ENCODE data around the gene SLC25A42. TPM values are rescaled to one million over a fixed set of nuclear protein-coding genes. Genes with fewer than 3 reads are reported as not detected.
"Not testable (repeated sequence)": the region's sequence is repeated elsewhere in the genome, so short reads cannot be mapped to it uniquely, and the experiment has no call there.

SLC25A42 gene
- total and polyA plus RNA-seq, 2 of the 4 experiments (the other 2 are of a cell fraction): 2.0 to 9.9 TPM

DNA sequence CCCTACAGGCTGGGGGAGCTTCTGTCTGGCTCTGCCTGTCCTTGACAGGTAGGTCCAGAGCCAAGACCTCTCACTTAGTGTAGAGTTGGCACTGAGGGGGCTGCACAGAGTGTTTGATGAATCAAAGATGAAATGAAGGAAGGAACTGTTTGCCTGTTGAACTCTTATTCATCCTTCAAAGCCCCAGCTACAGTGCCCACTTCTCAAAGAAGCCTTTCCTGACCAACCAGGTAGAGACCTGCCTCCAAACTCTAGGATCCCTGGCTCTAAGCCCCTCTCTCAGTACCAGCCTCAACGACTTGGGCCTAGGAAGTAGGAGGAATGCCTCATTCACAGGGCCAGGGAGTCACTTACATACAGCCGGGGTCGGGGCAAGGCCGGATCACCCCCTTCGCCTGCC lies 83.5 kb downstream of the SLC25A42 start:
- BruUV-seq (replicated peaks): no TSS peak
- H2BK15ac ChIP-seq (ENCODE audit: low read depth, low read length): no peak overlapping the region
- no peak overlapping the region for H3K4me2 ChIP-seq (ENCODE audit: low read depth, low read length)
- no peak overlapping the region for H2AFZ ChIP-seq (replicated peaks; ENCODE audit: low read length, poor library complexity)
- no peak overlapping the region for H3K23ac ChIP-seq (ENCODE audit: low read depth, low read length)
- H3K9me1 ChIP-seq (ENCODE audit: insufficient read depth, low read length): no peaks in the 10 kb centered on the region
- POLR2A ChIA-PET (ENCODE audit: unreplicated experiment): no interaction called here
- no peak overlapping the region for H3K56ac ChIP-seq (ENCODE audit: extremely low read depth, insufficient read depth, low read length)
- H3K18ac ChIP-seq (ENCODE audit: low read depth, low read length): no peak overlapping the region
- H2AK9ac ChIP-seq (replicated peaks; ENCODE audit: low read depth, low read length, poor library complexity): peak overlapping the region; percentile 72
- no peak overlapping the region for H2BK120ac ChIP-seq (ENCODE audit: low read depth, low read length)
- H2AK5ac ChIP-seq (ENCODE audit: low read depth, low read length): no peak overlapping the region
- H3K79me1 ChIP-seq (ENCODE audit: low read depth in 1 of 2, low read length in 2 of 2): no peaks in the 10 kb centered on the region
- CTCF ChIA-PET: interaction anchor here (1.2 kb wide), 1 partner anchor 27 kb away, joined by 8 read pairs; no protein-coding TSS in a partner anchor
- peaks cover 2% of the 10 kb centered on the region; the same call in 1 of the 2 replicates for H3K4me1 ChIP-seq (ENCODE audit: control insufficient read depth, insufficient read depth, low read length)
- peaks cover 12% of the 10 kb centered on the region for H3K36me3 ChIP-seq (ENCODE audit: control insufficient read depth, insufficient read depth, low read length)
- no peak overlapping the region for H3K9ac ChIP-seq (ENCODE audit: low read depth, low read length)
- H3K9me3 ChIP-seq (ENCODE audit: control insufficient read depth, insufficient read depth, low read length): no peaks in the 10 kb centered on the region
- no peak overlapping the region for H4K91ac ChIP-seq (ENCODE audit: insufficient read depth, low read depth, low read length)
- H3K14ac ChIP-seq (replicated peaks; ENCODE audit: low read depth, low read length): no peak overlapping the region
- no peak for TF ChIP-seq POLR2A (IDR thresholded peaks at IDR 0.05; ENCODE audit: low read depth, low read length)
- no peak overlapping the region for H3K4me3 ChIP-seq (ENCODE audit: insufficient read depth, low read depth, low read length)
- H4K20me1 ChIP-seq (ENCODE audit: insufficient read depth, low read length): no peaks in the 10 kb centered on the region
- ATAC-seq (ENCODE audit: low read depth): no peak
- no peak overlapping the region for H2BK20ac ChIP-seq (ENCODE audit: low read depth, low read length)
- H3K27ac ChIP-seq (ENCODE audit: insufficient read depth, low read length): no peak overlapping the region
- no CpG with 5 or more reads among the region's 5 CpGs for WGBS, 2 experiments (ENCODE audit: extremely low coverage in 2 of 2, insufficient read length in 1 of 2)
- in situ Hi-C loops (cut with MboI; ENCODE audit: low sequenced_read_pairs) (no loop called here), intact Hi-C loops (cut with micrococcal nuclease) (loop anchor here (10.0 kb wide), 1 partner anchor 177 kb away; the partner anchor contains the start of genes MAU2 and SUGP1), dilution Hi-C loops (cut with HindIII; ENCODE audit: low sequenced_read_pairs, unreplicated experiment) (no loop called here)
- no peaks in the 10 kb centered on the region for H3K27me3 ChIP-seq (ENCODE audit: control insufficient read depth, insufficient read depth, low read length)
- no peak overlapping the region for H2BK5ac ChIP-seq (ENCODE audit: low read depth, low read length, poor library complexity, severe bottlenecking)
- H4K8ac ChIP-seq (ENCODE audit: low read depth in 2 of 2, low read length in 2 of 2): no peak overlapping the region
- no peak for DNase-seq
- no peak overlapping the region for H3K4ac ChIP-seq (ENCODE audit: low read depth, low read length)
- no peak overlapping the region for H4K5ac ChIP-seq (ENCODE audit: low read depth, low read length)

DNA sequence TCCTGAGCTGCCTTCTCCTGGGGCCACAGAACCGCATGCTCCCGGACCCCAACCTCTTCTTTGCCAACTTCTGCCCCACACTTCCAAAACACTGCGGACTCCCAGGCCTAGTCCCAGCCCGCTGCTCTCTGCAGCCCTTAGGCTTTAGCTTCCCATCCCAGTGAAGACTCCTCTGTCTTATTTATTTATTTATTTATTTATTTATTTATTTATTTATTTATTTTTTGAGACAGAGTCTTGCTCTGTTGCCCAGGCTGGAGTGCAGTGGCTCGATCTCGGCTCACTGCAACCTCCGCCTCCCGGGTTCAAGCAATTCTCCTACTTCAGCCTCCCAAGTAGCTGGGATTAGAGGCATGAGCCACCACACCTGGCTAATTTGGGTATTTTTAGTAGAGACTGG lies 84.7 kb downstream of the SLC25A42 start:
- H3K14ac ChIP-seq (replicated peaks; ENCODE audit: low read depth, low read length); H3K27ac ChIP-seq (ENCODE audit: insufficient read depth, low read length); H4K8ac ChIP-seq (ENCODE audit: low read depth in 2 of 2, low read length in 2 of 2); H4K5ac ChIP-seq (ENCODE audit: low read depth, low read length); H4K91ac ChIP-seq (ENCODE audit: insufficient read depth, low read depth, low read length); H3K4me2 ChIP-seq (ENCODE audit: low read depth, low read length); H3K4me1 ChIP-seq (ENCODE audit: control insufficient read depth, insufficient read depth, low read length); ATAC-seq (ENCODE audit: low read depth); H2BK120ac ChIP-seq (ENCODE audit: low read depth, low read length); H2AK5ac ChIP-seq (ENCODE audit: low read depth, low read length); H3K4ac ChIP-seq (ENCODE audit: low read depth, low read length); H4K20me1 ChIP-seq (ENCODE audit: insufficient read depth, low read length); H2AFZ ChIP-seq (replicated peaks; ENCODE audit: low read length, poor library complexity); H2BK5ac ChIP-seq (ENCODE audit: low read depth, low read length, poor library complexity, severe bottlenecking); dilution Hi-C loops (cut with HindIII; ENCODE audit: low sequenced_read_pairs, unreplicated experiment); H3K18ac ChIP-seq (ENCODE audit: low read depth, low read length); H3K4me3 ChIP-seq (ENCODE audit: insufficient read depth, low read depth, low read length); H2AK9ac ChIP-seq (replicated peaks; ENCODE audit: low read depth, low read length, poor library complexity); H3K56ac ChIP-seq (ENCODE audit: extremely low read depth, insufficient read depth, low read length); H3K9ac ChIP-seq (ENCODE audit: low read depth, low read length); H3K27me3 ChIP-seq (ENCODE audit: control insufficient read depth, insufficient read depth, low read length); H3K23ac ChIP-seq (ENCODE audit: low read depth, low read length); POLR2A ChIA-PET (ENCODE audit: unreplicated experiment); DNase-seq; in situ Hi-C loops (cut with MboI; ENCODE audit: low sequenced_read_pairs); H2BK15ac ChIP-seq (ENCODE audit: low read depth, low read length); H3K79me1 ChIP-seq (ENCODE audit: low read depth in 1 of 2, low read length in 2 of 2); H2BK20ac ChIP-seq (ENCODE audit: low read depth, low read length); BruUV-seq (replicated peaks); H3K9me1 ChIP-seq (ENCODE audit: insufficient read depth, low read length); H3K9me3 ChIP-seq (ENCODE audit: control insufficient read depth, insufficient read depth, low read length): not testable (repeated sequence)
- WGBS, 2 experiments (ENCODE audit: extremely low coverage in 2 of 2, insufficient read length in 1 of 2): no CpG with 5 or more reads among the region's 8 CpGs
- intact Hi-C loops (cut with micrococcal nuclease): loop anchor here (10.0 kb wide), 1 partner anchor 176 kb away; the partner anchor contains the start of genes MAU2 and SUGP1
- H3K36me3 ChIP-seq (ENCODE audit: control insufficient read depth, insufficient read depth, low read length): peaks cover 12% of the 10 kb centered on the region
- CTCF ChIA-PET: interaction anchor here (0.6 to 1.2 kb wide), 2 partner anchors 26 to 70 kb away, joined by 4 to 8 read pairs; no protein-coding TSS in a partner anchor
